ENCODE data around the gene FLNB. TPM values are rescaled to one million over a fixed set of nuclear protein-coding genes. Genes with fewer than 3 reads are reported as not detected.

The FLNB gene
- total RNA-seq, 3 donors from 2014 or later (not counting 1 experiment from before 2014, with no cell fraction given), result 24.6 to 30.8 (median 26.6) TPM

- no peak overlapping the region for H3K27ac Mint-ChIP-seq
- H3K4me1 ChIP-seq (ENCODE audit: control insufficient read depth, insufficient read depth, low read length), result peaks cover 7% of the 10 kb centered on the region
- intact Hi-C loops (cut with micrococcal nuclease), result no loop called here
- H3K27me3 Mint-ChIP-seq (ENCODE audit: low read depth in 2 of 2), result peaks cover 0 to 2% of the 10 kb centered on the region in 2 donors
- no peak overlapping the region for H3K27ac ChIP-seq (ENCODE audit: low read length)
- no peak overlapping the region for H3K4me3 ChIP-seq (ENCODE audit: low read length)
- no peaks in the 10 kb centered on the region for H3K9me3 ChIP-seq (ENCODE audit: control insufficient read depth, insufficient read depth, low read length)
- no peaks in the 10 kb centered on the region for H3K4me1 Mint-ChIP-seq
- ATAC-seq (no peak), DNase-seq (no peak)
- no peaks in the 10 kb centered on the region for H3K27me3 ChIP-seq (ENCODE audit: control insufficient read depth, insufficient read depth, low read length)
- TF ChIP-seq, protein P1, sequence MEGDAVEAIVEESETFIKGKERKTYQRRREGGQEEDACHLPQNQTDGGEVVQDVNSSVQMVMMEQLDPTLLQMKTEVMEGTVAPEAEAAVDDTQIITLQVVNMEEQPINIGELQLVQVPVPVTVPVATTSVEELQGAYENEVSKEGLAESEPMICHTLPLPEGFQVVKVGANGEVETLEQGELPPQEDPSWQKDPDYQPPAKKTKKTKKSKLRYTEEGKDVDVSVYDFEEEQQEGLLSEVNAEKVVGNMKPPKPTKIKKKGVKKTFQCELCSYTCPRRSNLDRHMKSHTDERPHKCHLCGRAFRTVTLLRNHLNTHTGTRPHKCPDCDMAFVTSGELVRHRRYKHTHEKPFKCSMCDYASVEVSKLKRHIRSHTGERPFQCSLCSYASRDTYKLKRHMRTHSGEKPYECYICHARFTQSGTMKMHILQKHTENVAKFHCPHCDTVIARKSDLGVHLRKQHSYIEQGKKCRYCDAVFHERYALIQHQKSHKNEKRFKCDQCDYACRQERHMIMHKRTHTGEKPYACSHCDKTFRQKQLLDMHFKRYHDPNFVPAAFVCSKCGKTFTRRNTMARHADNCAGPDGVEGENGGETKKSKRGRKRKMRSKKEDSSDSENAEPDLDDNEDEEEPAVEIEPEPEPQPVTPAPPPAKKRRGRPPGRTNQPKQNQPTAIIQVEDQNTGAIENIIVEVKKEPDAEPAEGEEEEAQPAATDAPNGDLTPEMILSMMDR (IDR thresholded peaks at IDR 0.05), result no peak
- no peaks in the 10 kb centered on the region for H3K9me3 Mint-ChIP-seq
- H3K4me3 Mint-ChIP-seq, result no peak overlapping the region
- H3K36me3 Mint-ChIP-seq, result no peaks in the 10 kb centered on the region
- WGBS (ENCODE audit: insufficient coverage), result 96% methylated on average over 8 of the region's 8 CpGs
- H3K36me3 ChIP-seq (ENCODE audit: control insufficient read depth, insufficient read depth, low read length), result no peaks in the 10 kb centered on the region
These were observed 13.1 kb downstream of the FLNB start for GRCh38 chr3:58021072-58021959.

GRCh38 chr3:58021962-58022361 lies 13.7 kb downstream of the FLNB start:
- Histone ChIP-seq H3K4me1 (ENCODE audit: control insufficient read depth, insufficient read depth, low read length) (peaks cover 7% of the 10 kb centered on the region), H3K4me3 (ENCODE audit: low read length) (no peak overlapping the region), H3K27me3 (ENCODE audit: control insufficient read depth, insufficient read depth, low read length) (no peaks in the 10 kb centered on the region), H3K9me3 (ENCODE audit: control insufficient read depth, insufficient read depth, low read length) (no peaks in the 10 kb centered on the region), H3K27ac (ENCODE audit: low read length) (no peak overlapping the region), H3K36me3 (ENCODE audit: control insufficient read depth, insufficient read depth, low read length) (no peaks in the 10 kb centered on the region)
- Mint-ChIP-seq H3K27me3 (ENCODE audit: low read depth in 2 of 2) (peaks cover 0 to 2% of the 10 kb centered on the region in 2 donors), H3K4me1 (no peaks in the 10 kb centered on the region), H3K27ac (no peak overlapping the region), H3K36me3 (no peaks in the 10 kb centered on the region), H3K4me3 (no peak overlapping the region), H3K9me3 (no peaks in the 10 kb centered on the region)
- TF ChIP-seq, protein P1 (IDR thresholded peaks at IDR 0.05), result no peak
- intact Hi-C loops (cut with micrococcal nuclease), result no loop called here
- 94% methylated on average over 5 of the region's 5 CpGs for WGBS (ENCODE audit: insufficient coverage)
- no peak for DNase-seq
- ATAC-seq, result no peak

DNA sequence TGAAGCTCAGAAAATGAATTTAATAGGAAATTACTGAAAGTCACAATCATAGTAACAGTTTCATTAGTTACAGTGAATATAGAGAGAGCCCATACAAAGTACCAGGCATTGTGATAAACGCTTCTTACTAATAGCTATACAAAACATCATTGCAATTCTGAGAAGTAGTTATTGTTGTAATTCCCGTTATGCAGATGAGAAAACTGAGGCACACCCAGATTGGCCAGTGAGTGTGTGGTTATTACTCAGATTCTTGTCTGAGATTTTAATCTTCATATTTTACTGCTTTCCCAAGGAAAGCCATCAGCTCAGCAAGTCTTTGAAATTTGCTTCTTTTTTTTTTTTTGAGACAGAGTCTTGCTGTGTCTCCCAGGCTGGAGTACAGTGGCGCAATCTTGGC lies 14.3 kb downstream of the FLNB start:
- no peak overlapping the region for H3K4me3 ChIP-seq (ENCODE audit: low read length)
- Mint-ChIP-seq H3K36me3 (no peaks in the 10 kb centered on the region), H3K27ac (no peak overlapping the region), H3K4me3 (no peak overlapping the region), H3K4me1 (no peaks in the 10 kb centered on the region), H3K27me3 (ENCODE audit: low read depth in 2 of 2) (peaks cover 0 to 2% of the 10 kb centered on the region in 2 donors), H3K9me3 (no peaks in the 10 kb centered on the region)
- H3K9me3 ChIP-seq (ENCODE audit: control insufficient read depth, insufficient read depth, low read length), result no peaks in the 10 kb centered on the region
- ATAC-seq (no peak), DNase-seq (no peak)
- intact Hi-C loops (cut with micrococcal nuclease), result no loop called here
- H3K27me3 ChIP-seq (ENCODE audit: control insufficient read depth, insufficient read depth, low read length), result no peaks in the 10 kb centered on the region
- WGBS (ENCODE audit: insufficient coverage), result 71% methylated on average over 2 of the region's 3 CpGs
- H3K36me3 ChIP-seq (ENCODE audit: control insufficient read depth, insufficient read depth, low read length), result no peaks in the 10 kb centered on the region
- peaks cover 7% of the 10 kb centered on the region for H3K4me1 ChIP-seq (ENCODE audit: control insufficient read depth, insufficient read depth, low read length)
- TF ChIP-seq, protein P1 (IDR thresholded peaks at IDR 0.05), result no peak
- no peak overlapping the region for H3K27ac ChIP-seq (ENCODE audit: low read length)
